GM18907 (cell line): ENCODE data around the gene ZC3H18.

Source experiments
- ATAC-seq: cut with Tn5 transposase; IDR thresholded peaks from one replicate; pipeline ENCODE4 v1.9.1; 2021; ENCODE audit warnings: mild to moderate bottlenecking, moderate library complexity; ENCODE audit not compliant: unreplicated experiment

Gene ZC3H18

DNA sequence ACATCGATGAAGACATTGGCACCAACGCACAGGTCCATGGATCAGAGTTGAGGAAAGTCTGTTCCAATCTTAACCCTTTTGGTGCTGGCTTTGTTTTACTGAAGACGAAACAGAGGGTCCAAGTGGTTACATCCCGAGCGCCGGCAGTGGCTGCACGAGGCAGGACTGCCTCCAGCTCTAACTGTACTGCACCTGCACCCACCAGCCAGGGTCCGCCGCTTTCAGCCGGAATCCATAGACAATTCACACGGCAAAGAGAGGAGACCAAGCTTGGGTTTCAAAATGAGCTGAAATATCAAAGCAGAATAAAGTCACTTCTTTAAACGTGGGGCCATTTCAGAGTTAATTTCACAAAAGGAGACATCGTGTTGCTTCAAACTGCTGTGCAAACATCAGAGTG, 21.2 kb upstream of the ZC3H18 start:
- no peak for ATAC-seq

DNA sequence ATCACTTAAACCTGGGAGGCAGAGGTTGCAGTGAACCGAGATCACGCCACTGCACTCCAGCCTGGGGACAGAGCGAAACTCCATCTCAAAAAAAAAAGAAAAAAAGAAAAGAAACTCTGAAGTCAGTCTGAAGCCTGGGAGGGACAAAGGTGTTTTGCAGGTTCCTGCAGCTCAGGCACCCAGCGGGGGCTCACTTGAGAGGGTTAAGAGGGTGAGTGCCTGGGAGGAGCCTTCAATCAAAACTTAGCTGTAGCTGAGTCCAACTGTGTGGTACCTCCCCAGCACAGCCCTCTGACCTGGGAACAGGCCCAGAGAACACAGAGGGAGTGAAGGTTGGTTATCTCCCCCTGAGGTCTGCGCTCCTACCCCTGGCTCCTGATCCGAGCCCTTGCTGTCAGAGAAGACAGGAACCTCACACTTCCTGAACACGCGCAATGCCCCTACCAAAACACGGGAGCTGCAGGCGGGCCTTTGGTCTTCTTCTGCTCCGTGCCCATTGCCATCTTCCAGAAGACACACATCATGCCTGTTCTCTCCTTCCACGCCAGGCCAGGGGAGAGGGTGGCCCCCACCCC, 20.4 kb upstream of the ZC3H18 start:
- no peak for ATAC-seq

DNA sequence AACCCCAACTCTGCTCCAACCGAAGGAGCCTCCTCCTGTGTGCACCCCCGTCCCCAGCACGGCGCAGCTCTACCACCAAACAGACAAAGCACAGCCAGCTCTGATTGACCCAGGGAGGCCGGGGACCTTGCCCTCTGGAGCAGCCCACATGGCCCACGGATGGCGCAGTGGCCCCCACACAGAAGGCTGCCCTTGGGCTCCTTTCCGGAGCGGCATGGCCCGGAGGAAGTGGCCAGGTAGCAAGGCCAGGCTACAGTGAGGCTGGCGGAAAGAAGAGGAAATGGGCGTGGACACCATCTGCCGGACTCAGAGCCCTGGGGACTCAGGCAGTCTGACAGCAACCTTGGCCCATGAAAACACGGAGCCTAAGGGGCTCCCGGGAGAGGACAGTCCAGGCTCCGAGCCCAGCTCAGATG, 19.9 kb upstream of the ZC3H18 start:
- ATAC-seq: no peak

- ATAC-seq: no peak
Measured at GRCh38 chr16:88552166-88552565, 18.0 kb upstream of the ZC3H18 start.

GRCh38 chr16:88552815-88553214, 17.4 kb upstream of the ZC3H18 start:
- no peak for ATAC-seq

DNA sequence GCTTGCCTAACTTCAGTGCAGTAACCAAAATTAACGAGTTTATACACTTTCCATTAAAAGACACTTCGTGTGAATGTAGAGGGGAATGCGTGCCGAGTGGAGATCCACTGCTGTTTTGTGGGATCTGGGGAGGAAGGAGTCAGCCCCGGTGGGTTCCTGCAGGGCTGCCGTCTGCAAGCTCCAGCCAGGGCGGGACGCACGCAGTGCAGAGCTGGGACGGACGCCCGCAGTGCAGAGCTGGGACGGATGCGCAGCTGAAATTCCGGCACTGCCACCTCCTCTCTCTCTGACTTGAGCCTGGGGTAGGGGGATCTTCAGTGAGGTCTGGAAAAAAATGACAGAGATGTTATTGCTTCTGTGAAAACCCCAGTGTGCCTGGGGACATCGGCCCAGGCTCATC, 16.5 kb upstream of the ZC3H18 start:
- ATAC-seq: no peak

- ATAC-seq: no peak
Measured at GRCh38 chr16:88554711-88555264, 15.4 kb upstream of the ZC3H18 start.

DNA sequence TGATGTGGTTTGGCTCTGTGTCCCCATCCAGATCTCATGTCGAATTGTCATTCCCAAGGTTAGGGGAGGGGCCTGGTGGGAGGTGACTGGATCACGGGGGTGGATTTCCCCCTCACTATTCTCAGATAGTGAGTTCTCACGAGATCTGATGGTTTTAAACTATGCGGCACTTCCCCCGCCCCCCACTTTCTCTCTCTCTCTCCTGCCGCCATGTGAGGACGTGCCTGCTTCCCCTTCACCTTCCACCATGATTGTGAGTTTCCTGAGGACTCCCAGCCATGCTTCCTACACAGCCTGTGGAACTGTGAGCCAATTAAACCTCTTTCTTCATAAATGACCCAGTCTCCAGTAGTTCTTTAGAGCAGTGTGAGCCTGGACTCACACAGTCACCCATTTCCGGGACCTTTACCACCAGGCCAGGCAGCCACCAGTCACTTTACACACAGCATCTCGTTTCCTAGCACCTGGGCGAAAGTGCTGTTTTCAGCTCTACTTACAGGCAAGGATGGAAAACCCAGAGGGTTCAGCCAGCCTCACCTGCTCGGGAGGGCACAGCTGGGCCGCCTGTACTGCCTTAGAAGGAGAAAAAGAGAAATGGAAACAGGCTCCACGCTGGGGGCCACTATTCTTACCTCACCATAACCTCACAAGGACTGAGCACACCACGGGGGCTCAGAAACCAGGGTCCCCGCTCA, 13.8 kb upstream of the ZC3H18 start:
- ATAC-seq: no peak

DNA sequence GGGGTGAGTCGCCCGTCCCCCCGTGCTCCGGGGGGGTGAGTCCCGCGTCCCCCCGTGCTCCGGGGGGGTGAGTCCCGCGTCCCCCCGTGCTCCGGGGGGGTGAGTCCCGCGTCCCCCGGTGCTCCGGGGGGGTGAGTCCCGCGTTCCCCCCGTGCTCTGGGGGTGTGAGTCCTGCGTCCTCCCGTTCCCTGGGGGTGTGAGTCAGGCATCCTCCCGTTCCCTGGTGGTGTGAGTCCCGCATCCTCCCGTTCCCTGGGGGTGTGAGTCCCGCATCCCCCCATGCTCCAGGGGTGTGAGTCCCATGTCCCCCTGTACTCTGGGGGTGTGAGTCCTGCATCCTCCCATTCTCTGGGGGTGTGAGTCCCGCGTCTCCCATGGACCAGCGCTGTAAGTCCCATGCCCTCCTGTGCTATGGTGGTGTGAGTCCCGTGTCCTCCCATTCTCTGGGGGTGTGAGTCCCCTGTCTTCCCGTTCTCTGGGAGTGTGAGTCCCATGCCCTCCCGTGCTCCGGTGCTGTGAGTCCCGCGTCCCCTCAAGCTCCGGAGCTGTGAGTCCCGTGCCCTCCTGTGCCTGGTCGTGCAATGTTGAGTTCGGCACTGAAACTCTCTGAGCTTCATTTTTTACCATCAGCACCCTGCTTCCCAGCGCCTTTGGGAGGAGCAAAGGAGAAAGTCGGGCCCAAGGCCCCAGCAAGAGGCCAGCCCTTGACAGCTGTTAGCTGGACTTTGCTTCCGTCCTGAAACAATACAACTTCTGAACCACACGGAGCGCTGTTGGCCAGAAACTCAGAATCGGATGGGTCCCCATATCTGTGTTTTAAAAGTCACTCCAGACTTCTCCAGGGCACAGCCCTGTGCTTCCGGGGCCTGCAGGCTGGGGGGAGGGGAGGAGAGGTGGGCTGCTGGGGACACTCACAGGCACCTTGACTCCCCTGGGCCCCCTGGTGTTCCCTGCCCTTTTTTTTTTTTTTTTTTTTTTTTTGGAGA, 11.5 kb upstream of the ZC3H18 start:
- no peak for ATAC-seq

- no peak for ATAC-seq
Measured at GRCh38 chr16:88560714-88561484, 9.3 kb upstream of the ZC3H18 start.

- ATAC-seq: no peak
Measured at GRCh38 chr16:88561485-88562359, 8.5 kb upstream of the ZC3H18 start.

GRCh38 chr16:88566158-88566557, 4.0 kb upstream of the ZC3H18 start:
- ATAC-seq: no peak

- no peak for ATAC-seq
Measured at GRCh38 chr16:88568710-88569613, 1.2 kb upstream of the ZC3H18 start.

GRCh38 chr16:88569614-88569984, 604 bp upstream of the ZC3H18 start:
- peak; percentile 35 for ATAC-seq

GRCh38 chr16:88570691-88571092, 489 bp downstream of the ZC3H18 start:
- peak; percentile 28 for ATAC-seq

- ATAC-seq: no peak
Measured at GRCh38 chr16:88575251-88575650, 5.0 kb downstream of the ZC3H18 start.

DNA sequence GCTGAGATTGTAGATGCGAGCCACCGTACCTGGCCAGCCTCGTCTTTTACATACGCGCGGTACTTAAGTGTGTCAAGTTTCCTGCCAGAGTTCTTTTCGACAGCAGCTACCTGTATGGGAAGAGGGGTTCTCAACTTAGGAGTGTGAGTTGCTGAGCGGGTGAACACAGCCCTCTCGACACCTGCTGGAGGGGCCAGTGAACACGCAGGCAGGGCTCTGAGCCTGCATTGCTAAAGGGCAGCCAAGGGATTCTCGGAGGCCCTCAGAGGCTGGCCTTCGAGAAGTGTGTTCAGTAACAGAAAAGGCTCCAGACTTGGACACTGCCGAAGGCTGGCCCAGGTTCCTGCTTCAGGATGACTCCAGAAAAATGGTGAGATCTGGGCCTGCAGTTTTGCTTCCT, 6.1 kb downstream of the ZC3H18 start:
- ATAC-seq: no peak

GRCh38 chr16:88577166-88577565, 7.0 kb downstream of the ZC3H18 start:
- ATAC-seq: no peak
